GM10847 (cell line): ENCODE results near the gene OR52E5.

Source experiments
- POLR2A ChIP-seq: IDR thresholded peaks from 2 replicates; pipeline ENCODE4 v1.6.1; 2011; ENCODE audit not compliant: insufficient read length; ENCODE audit errors: extremely low read depth

Gene OR52E5

GRCh38 chr11:5892908-5893307 lies at the start of gene OR52E5:
Gene OR52E5, plus strand, starts transcription at chr11:5893208. Its CDS starts 7,569 bp downstream, at chr11:5900777.
- no peak for TF ChIP-seq POLR2A

GRCh38 chr11:5846701-5847100 lies 46.3 kb upstream of the OR52E5 start:
- TF ChIP-seq POLR2A, result no peak

GRCh38 chr11:5847711-5848110 lies 45.3 kb upstream of the OR52E5 start:
- no peak for TF ChIP-seq POLR2A

- TF ChIP-seq POLR2A, result no peak
Measured at GRCh38 chr11:5851002-5851401, 42.0 kb upstream of the OR52E5 start.

- no peak for TF ChIP-seq POLR2A
Measured at GRCh38 chr11:5857590-5857989, 35.4 kb upstream of the OR52E5 start, which contains the start of gene OR52E8. Gene OR52E8, minus strand, starts transcription at chr11:5857690. Its CDS starts 0 bp downstream, at chr11:5857690.

- no peak for TF ChIP-seq POLR2A
Measured at GRCh38 chr11:5865826-5866225, 27.2 kb upstream of the OR52E5 start.

- no peak for TF ChIP-seq POLR2A
Measured at GRCh38 chr11:5878564-5878963, 14.4 kb upstream of the OR52E5 start.

GRCh38 chr11:5880329-5880728 lies 12.7 kb upstream of the OR52E5 start, which contains the start of gene OR52E4:
Gene OR52E4, plus strand, starts transcription at chr11:5880629. Its CDS starts 3,664 bp downstream, at chr11:5884293.
- no peak for TF ChIP-seq POLR2A

GRCh38 chr11:5881756-5882155 lies 11.3 kb upstream of the OR52E5 start:
- TF ChIP-seq POLR2A, result no peak

- no peak for TF ChIP-seq POLR2A
Measured at GRCh38 chr11:5887172-5887571, 5.8 kb upstream of the OR52E5 start.

GRCh38 chr11:5887661-5888060 lies 5.3 kb upstream of the OR52E5 start:
- TF ChIP-seq POLR2A, result no peak

- no peak for TF ChIP-seq POLR2A
Measured at GRCh38 chr11:5891216-5891800, 1.7 kb upstream of the OR52E5 start.

GRCh38 chr11:5899534-5899933 lies 6.5 kb downstream of the OR52E5 start:
- no peak for TF ChIP-seq POLR2A

GRCh38 chr11:5910540-5910939 lies 17.5 kb downstream of the OR52E5 start:
- no peak for TF ChIP-seq POLR2A

GRCh38 chr11:5922749-5923426 lies 29.9 kb downstream of the OR52E5 start:
- no peak for TF ChIP-seq POLR2A

GRCh38 chr11:5923427-5923776 lies 30.4 kb downstream of the OR52E5 start:
- TF ChIP-seq POLR2A, result no peak

- TF ChIP-seq POLR2A, result no peak
Measured at GRCh38 chr11:5923794-5924193, 30.8 kb downstream of the OR52E5 start.
